ENCODE results near the gene MYZAP. TPM values are rescaled to one million over a fixed set of nuclear protein-coding genes. Genes with fewer than 3 reads are reported as not detected.

MYZAP gene
- total RNA-seq, 1 experiment from 2014 or later, result 6.4 TPM

GRCh38 chr15:57718309-57718708 lies 126.6 kb downstream of the MYZAP start:
- H3K27me3 ChIP-seq (replicated peaks; ENCODE audit: control insufficient read depth, insufficient read depth, low read length), result no peaks in the 10 kb centered on the region
- no peak for DNase-seq
- intact Hi-C loops (cut with micrococcal nuclease; ENCODE audit: unreplicated experiment), result no loop called here
- Mint-ChIP-seq H3K4me3 (ENCODE audit: unreplicated experiment) (no peak overlapping the region), H3K27me3 (ENCODE audit: insufficient read depth, unreplicated experiment) (no peaks in the 10 kb centered on the region), H3K4me1 (ENCODE audit: low read depth, unreplicated experiment) (peaks cover 7% of the 10 kb centered on the region), H3K9me3 (ENCODE audit: unreplicated experiment) (peaks cover 9% of the 10 kb centered on the region), H3K36me3 (ENCODE audit: insufficient read depth, unreplicated experiment) (peaks cover 44% of the 10 kb centered on the region), H3K27ac (ENCODE audit: unreplicated experiment) (no peak overlapping the region)
- no peaks in the 10 kb centered on the region; the same call in 1 of the 2 replicates for H3K36me3 ChIP-seq (ENCODE audit: control insufficient read depth, insufficient read depth, low read length)
- ChIA-PET POLR2A (interaction anchor here (0.7 kb wide), 1 partner anchor 43 kb away, joined by 7 read pairs; no protein-coding TSS in a partner anchor), CTCF (no interaction called here)
- BruUV-seq (replicated peaks), result no TSS peak
- H3K4me1 ChIP-seq, result no peaks in the 10 kb centered on the region
- TF ChIP-seq, protein P1, sequence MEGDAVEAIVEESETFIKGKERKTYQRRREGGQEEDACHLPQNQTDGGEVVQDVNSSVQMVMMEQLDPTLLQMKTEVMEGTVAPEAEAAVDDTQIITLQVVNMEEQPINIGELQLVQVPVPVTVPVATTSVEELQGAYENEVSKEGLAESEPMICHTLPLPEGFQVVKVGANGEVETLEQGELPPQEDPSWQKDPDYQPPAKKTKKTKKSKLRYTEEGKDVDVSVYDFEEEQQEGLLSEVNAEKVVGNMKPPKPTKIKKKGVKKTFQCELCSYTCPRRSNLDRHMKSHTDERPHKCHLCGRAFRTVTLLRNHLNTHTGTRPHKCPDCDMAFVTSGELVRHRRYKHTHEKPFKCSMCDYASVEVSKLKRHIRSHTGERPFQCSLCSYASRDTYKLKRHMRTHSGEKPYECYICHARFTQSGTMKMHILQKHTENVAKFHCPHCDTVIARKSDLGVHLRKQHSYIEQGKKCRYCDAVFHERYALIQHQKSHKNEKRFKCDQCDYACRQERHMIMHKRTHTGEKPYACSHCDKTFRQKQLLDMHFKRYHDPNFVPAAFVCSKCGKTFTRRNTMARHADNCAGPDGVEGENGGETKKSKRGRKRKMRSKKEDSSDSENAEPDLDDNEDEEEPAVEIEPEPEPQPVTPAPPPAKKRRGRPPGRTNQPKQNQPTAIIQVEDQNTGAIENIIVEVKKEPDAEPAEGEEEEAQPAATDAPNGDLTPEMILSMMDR (IDR thresholded peaks at IDR 0.05; ENCODE audit: insufficient read depth in 1 of 2, low read depth in 1 of 2, low read length in 1 of 2, severe bottlenecking in 1 of 2, unreplicated experiment in 1 of 2), result no peak
- H3K9me3 ChIP-seq, result no peaks in the 10 kb centered on the region
- H3K4me3 ChIP-seq (ENCODE audit: low read depth, low read length), result no peak overlapping the region

DNA sequence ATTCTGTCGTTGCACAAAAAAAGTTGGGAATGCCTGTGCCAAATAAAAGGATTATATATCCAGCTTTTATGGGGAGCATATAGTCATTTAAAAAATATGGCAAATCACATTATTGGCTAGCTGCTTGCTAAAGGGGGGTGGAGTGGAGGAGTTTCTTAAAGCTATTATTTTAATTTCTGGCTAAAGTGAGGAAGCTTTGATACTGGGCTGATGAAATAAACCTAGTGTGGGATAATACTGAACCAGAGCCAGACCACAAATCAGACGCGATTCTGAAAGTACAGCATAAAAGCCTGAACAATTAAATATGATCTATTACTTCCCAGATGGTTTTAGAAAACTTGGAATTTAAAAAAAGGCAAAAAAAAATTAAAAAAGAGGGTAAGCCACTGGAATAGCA lies 129.2 kb downstream of the MYZAP start:
- Mint-ChIP-seq H3K9me3 (ENCODE audit: unreplicated experiment) (peaks cover 9% of the 10 kb centered on the region), H3K27ac (ENCODE audit: unreplicated experiment) (no peak overlapping the region), H3K4me3 (ENCODE audit: unreplicated experiment) (no peak overlapping the region), H3K4me1 (ENCODE audit: low read depth, unreplicated experiment) (peaks cover 7% of the 10 kb centered on the region), H3K27me3 (ENCODE audit: insufficient read depth, unreplicated experiment) (no peaks in the 10 kb centered on the region), H3K36me3 (ENCODE audit: insufficient read depth, unreplicated experiment) (peaks cover 22% of the 10 kb centered on the region)
- Histone ChIP-seq H3K4me3 (ENCODE audit: low read depth, low read length) (no peak overlapping the region), H3K9me3 (no peaks in the 10 kb centered on the region), H3K36me3 (ENCODE audit: control insufficient read depth, insufficient read depth, low read length) (no peaks in the 10 kb centered on the region), H3K4me1 (no peaks in the 10 kb centered on the region), H3K27me3 (replicated peaks; ENCODE audit: control insufficient read depth, insufficient read depth, low read length) (no peaks in the 10 kb centered on the region)
- ChIA-PET CTCF (no interaction called here), POLR2A (interaction anchor here (1.6 kb wide), 1 partner anchor 14 kb away, joined by 4 read pairs; the partner anchor contains the start of gene POLR2M)
- no TSS peak for BruUV-seq (replicated peaks)
- intact Hi-C loops (cut with micrococcal nuclease; ENCODE audit: unreplicated experiment), result no loop called here
- TF ChIP-seq, protein P1 (IDR thresholded peaks at IDR 0.05; ENCODE audit: insufficient read depth in 1 of 2, low read depth in 1 of 2, low read length in 1 of 2, severe bottlenecking in 1 of 2, unreplicated experiment in 1 of 2), result no peak
- DNase-seq, result no peak

GRCh38 chr15:57726411-57726810 lies 134.7 kb downstream of the MYZAP start:
- H3K4me3 ChIP-seq (ENCODE audit: low read depth, low read length), result no peak overlapping the region
- BruUV-seq (replicated peaks), result no TSS peak
- TF ChIP-seq, protein P1 (IDR thresholded peaks at IDR 0.05; ENCODE audit: insufficient read depth in 1 of 2, low read depth in 1 of 2, low read length in 1 of 2, severe bottlenecking in 1 of 2, unreplicated experiment in 1 of 2), result no peak
- H3K4me1 Mint-ChIP-seq (ENCODE audit: low read depth, unreplicated experiment), result peaks cover 7% of the 10 kb centered on the region
- H3K27me3 ChIP-seq (replicated peaks; ENCODE audit: control insufficient read depth, insufficient read depth, low read length), result no peaks in the 10 kb centered on the region
- ChIA-PET CTCF (no interaction called here), POLR2A (no interaction called here)
- no peaks in the 10 kb centered on the region for H3K9me3 Mint-ChIP-seq (ENCODE audit: unreplicated experiment)
- H3K36me3 ChIP-seq (ENCODE audit: control insufficient read depth, insufficient read depth, low read length), result no peaks in the 10 kb centered on the region
- no peaks in the 10 kb centered on the region for H3K36me3 Mint-ChIP-seq (ENCODE audit: insufficient read depth, unreplicated experiment)
- H3K4me3 Mint-ChIP-seq (ENCODE audit: unreplicated experiment), result no peak overlapping the region
- DNase-seq, result no peak
- no peaks in the 10 kb centered on the region for H3K9me3 ChIP-seq
- H3K27ac Mint-ChIP-seq (ENCODE audit: unreplicated experiment), result no peak overlapping the region
- intact Hi-C loops (cut with micrococcal nuclease; ENCODE audit: unreplicated experiment), result no loop called here
- no peaks in the 10 kb centered on the region for H3K4me1 ChIP-seq
- H3K27me3 Mint-ChIP-seq (ENCODE audit: insufficient read depth, unreplicated experiment), result no peaks in the 10 kb centered on the region
